Measurements from ENCODE around the gene CALY.

CALY gene

GRCh38 chr10:133351408-133352318, 15.0 kb upstream of the CALY start:
- no peak for DNase-seq (ENCODE audit: low read depth, low spot score)

DNA sequence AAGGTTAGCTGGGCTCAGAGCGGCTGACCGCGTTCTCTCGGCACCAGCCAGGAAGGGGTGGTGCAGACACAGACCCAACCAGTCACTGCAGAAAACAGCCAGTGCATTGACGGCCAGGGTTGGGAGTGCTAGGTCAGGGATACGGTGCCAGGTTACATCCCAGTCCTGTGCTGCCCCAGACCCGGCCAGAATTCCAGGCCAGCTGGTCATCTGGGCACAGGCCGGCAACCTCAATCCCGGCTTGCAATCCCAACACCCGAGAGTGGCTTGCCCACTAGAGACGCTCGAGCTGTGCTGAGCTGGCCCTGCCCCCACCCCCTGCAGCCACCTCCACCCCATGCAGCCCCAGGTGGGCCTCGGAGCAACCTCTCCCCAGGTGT, 14.2 kb upstream of the CALY start:
- no peak for DNase-seq (ENCODE audit: low read depth, low spot score)

DNA sequence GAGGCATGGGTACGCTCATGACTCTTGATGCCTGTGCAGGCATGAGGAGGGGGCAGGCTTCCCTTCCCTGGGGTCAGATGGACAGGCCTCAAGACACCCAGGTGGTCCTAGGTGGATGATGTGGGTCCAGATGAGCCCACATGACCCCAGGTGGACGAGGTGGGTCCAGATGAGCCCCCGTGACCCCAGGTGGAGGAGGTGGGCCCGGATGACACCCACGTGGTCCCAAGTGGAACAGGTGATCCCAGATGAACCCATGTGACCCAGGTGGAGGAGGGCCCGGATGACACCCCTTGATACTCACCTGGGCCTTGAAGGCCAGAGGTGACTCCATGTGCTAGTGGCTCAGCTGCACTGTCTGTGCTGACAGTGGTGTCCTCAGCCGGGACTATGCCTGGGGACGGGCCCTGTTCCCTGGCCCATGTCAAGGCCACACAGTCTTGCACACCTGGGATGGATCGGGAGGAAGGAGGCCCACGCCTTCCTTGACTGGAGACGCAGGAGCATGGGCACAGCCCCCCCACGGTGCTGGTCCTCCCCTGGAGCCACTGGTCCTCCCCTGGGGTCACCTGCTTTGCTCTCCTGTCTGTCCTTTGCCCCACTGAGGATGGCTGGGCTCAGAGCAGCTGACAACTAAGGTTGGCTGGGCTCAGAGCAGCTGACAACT, 13.7 kb upstream of the CALY start:
- no peak for DNase-seq (ENCODE audit: low read depth, low spot score)

DNA sequence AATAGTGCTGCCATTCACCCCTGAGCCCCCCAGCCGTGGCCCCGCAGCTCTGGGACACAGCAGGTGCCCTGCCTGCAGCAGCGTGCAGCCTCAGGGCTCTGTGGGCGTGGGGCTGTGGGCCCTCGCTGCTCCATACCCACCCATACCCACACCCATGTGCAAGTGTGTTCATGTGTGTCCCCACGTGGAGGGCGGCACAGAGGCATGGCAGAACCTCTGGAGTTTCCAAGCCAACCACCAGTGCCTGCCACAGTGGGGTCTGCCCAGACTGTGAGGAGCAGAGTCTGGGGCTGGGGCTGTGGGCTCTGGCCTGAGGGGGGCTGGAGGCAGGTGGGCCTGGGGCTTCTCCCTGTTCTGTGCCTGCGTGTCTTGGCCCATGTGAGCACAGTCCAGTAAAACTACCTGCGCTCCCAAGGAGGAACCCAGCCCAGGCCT, 12.9 kb upstream of the CALY start:
- DNase-seq (ENCODE audit: low read depth, low spot score), result no peak

GRCh38 chr10:133349160-133349568, 12.5 kb upstream of the CALY start:
- no peak for DNase-seq (ENCODE audit: low read depth, low spot score)

DNA sequence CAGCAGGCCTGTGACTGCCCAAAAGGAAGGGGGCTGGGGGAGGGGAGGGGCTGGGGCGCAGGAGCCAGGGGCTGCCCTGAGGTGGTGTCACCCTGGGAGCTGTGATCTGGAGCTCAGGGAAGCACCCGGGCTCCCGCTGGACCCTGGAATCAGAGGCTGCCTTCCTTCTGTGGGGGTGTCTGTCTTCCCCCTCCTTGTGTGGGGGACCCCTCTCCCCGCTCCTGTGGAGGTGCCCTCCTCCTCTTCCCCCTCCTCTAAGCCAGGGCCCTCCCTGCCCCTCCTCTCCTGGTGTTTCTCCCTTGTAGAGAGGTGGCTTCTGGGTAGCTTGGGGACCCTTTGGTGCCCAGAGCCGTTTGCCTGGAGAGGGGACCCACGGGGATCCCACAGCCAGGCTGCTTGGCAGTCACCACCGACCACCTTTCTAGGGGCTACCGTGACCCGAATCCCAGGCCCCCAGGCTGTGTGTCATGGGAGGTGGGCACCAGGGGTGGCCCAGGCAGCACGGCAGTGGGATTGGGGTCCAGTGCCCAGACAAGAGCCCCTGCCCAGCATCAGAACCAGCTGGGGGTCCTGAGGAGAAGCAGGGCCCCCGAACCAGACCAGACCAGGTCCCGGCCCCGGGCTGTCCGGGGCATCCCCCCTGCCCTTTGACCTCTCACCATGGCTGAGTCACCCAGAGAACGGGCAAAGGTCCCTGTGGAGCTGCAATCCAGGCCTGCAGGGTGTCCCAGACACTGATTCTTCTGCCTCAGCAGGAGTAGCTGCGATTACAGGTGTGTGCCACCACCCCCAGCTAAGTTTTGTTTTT, 11.2 kb upstream of the CALY start:
- no peak for DNase-seq (ENCODE audit: low read depth, low spot score)

GRCh38 chr10:133346413-133346812, 9.7 kb upstream of the CALY start:
- DNase-seq (ENCODE audit: low read depth, low spot score), result no peak

GRCh38 chr10:133344236-133344635, 7.5 kb upstream of the CALY start:
- DNase-seq (ENCODE audit: low read depth, low spot score), result no peak

GRCh38 chr10:133343558-133343957, 6.9 kb upstream of the CALY start:
- DNase-seq (ENCODE audit: low read depth, low spot score), result no peak

DNA sequence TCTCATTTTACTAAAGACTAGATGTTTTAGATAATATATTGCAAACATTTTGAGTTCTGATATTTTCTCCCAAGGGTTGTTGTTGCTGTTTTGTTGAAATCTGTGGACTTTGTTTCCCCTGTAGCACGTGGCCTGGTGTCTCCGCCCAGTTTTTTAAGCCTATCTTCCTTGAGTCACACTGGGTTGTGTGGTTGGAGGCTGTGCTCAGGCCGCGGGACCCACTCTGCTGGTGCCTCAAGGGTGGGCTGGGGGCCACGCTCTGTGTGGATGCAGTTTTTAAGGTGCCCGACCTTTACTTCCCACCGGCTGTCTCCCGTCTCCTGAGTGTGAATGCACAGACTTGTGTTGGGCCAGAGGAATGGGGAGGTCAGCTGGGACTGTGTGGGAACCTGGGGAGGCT, 6.2 kb upstream of the CALY start:
- DNase-seq (ENCODE audit: low read depth, low spot score), result no peak

GRCh38 chr10:133341983-133342382, 5.3 kb upstream of the CALY start:
- DNase-seq (ENCODE audit: low read depth, low spot score), result no peak

DNA sequence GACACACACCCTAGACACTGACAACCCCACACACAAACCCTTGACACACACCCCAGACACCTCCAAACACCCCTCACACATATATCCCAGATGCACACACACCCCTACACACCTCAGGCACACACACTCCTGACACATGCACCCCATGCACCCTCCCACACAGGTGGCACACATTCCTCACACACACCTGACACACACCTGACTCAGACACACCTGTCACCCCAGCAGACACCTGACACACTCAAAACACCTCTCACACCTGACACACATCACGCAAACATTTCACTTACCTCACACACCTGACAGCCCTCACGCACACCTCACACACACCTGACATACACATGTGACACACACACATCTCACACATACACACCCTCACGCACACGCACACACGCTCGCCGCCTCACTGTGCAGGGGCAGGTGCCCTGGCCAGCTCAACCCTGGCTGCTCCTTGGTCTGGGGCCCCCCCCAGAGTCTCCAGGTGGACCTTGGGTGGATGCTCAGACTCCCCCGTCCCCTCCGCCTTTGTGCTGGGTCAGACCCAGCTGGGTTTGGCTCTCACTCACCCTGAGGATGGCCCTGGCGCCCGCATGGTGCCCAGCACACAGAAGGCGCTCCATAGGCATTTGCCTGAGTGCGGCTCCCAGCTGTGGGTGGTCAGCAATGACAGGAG, 3.1 kb upstream of the CALY start:
- DNase-seq (ENCODE audit: low read depth, low spot score), result no peak

GRCh38 chr10:133338080-133339071, 1.7 kb upstream of the CALY start:
- DNase-seq (ENCODE audit: low read depth, low spot score), result no peak

GRCh38 chr10:133337370-133337725, 652 bp upstream of the CALY start:
- DNase-seq (ENCODE audit: low read depth, low spot score), result no peak

DNA sequence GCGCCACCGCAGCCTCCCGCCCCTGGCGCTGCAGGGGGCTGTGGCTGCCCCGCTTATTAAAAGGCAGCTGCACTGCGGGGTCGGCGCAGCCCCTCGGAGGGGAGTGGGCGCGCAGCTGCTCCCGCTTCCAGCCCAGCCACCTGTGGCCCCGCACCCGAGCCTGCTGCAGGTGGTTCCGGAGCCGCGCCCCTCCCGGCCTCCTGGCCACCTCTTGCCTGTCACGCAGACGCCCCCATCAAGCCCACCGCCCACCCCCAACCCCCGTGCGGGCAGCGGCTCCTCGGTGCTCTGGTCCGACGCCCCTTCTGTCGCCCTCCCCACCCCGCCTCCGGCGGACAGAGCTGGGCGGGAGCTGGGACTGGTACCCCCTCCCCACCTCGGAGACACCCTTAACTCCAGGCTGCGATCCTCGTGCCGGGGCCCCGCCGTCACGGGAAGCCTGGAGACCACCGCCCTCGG, 549 bp downstream of the CALY start:
- no peak for DNase-seq (ENCODE audit: low read depth, low spot score)

DNA sequence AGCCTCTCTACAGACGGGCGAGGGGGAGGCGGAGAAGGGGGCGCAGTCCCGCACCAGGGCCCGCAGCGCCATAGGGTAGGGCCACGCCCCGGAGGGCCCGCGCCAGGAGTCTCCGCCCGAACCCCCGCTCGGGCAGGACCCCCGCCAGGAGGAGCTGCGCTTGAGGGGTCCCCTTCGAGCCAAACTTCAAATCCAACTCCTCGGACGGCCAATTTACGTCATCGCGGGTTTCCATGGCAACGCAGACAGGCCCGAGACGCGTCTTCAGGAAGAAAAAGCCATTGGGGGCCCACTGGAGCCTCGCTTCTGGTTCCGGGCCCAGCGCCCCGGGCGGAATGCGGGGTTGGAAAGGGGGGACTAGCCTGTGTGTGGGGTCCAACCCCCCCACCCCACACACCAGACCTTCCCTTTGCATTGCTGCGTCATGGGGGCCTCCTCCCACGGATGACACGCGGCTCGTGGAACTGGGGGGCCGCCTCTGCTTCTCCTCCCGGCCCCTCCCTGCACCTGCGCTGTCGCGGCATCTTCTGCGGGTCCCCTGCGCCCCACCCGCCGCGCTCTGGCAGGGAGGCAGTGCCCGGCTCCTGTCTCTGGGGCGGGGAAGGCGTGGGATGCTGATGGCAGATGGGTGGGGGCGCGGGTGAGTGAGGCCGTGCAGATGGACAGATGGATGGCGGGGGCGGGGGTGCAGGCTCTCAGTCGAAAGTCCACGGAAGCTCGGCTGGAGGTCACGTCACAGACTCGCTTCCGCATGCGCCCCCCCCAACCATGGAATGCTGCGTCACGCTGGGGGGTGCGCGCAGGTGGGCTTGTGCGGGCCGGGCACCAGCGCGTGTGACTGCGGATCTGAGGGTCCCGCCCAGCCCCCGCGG, 1.2 kb downstream of the CALY start:
- DNase-seq (ENCODE audit: low read depth, low spot score), result no peak

DNA sequence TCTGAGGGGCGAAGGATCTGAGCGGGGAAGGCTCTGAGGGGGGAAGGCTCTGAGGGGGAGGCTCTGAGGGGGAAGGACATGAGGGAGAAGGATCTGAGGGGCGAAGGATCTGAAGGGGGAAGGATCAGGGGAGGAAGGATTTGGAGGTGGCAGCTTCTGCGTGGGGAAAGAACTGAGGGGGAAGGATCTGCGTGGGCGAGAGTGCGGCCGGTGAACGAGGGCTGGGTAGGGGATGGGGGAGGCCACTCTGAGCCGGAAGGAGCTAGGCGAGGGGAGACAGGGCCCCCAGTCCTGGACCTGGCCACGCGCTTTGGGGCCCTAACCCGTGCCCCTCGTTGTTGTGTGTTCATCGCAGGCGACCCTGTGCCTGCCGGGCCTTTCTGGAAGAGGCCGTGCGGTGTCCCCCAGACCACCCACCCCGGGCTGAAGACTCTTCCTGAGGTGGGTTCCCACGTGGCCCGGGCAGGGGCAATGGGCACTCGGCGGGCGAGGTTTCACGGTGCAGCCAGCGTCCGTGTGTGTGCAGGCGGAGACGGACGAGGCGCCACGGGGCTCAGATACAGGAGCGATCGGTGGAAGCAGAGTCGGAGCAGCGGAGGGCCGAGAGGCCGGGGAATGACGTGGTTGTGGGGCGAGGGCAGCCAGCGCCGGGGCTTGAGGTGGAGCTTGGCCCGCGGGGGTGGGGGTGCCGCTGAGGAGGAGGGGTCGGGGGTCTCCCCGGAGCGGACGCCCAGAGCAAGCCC, 2.0 kb downstream of the CALY start:
- DNase-seq (ENCODE audit: low read depth, low spot score), result no peak

- DNase-seq (ENCODE audit: low read depth, low spot score), result no peak
These were observed 3.6 kb downstream of the CALY start for GRCh38 chr10:133332936-133333699.
